ENCODE results near the gene RPS6KA2. TPM values are rescaled to one million over a fixed set of nuclear protein-coding genes. Genes with fewer than 3 reads are reported as not detected.

Gene RPS6KA2
- total RNA-seq, 3 donors from 2014 or later, result 23.7 to 124 (median 56.4) TPM

DNA sequence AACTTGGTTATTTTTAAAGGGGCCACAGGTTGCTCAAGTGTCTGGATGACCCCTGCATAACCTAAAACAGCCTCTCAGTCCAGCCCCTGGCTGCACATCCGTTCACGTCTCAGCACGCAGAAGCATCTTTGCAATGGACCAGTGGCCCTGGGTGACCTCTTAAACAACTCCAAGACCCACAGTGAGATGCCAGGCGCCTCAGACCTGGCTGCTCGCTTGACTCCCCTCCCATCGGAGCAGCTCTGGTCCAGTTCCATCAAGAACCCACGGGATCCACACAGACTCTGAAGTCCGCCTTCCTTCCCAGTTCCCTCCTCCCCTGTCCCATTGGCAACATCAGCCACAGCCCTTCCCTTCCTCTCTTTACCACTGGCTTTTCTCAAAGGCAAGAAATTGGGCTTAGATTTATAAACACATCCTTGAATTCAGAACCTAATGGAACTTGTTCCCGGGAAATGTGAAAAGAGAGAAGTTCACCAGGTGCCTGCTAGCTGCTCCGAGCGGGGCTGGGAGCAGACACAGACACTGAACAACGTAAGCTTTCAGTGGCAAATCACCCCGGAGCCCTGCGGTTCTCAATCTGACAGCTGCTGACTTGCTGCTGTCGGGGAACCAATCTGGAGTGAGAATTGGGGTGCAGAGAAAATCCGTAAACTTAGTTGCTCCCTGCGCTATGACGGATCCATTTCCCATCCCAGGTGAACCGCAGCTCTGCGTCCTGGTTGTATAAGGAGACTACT lies 204.7 kb downstream of the RPS6KA2 start:
- H3K4me1 ChIP-seq, result no peaks in the 10 kb centered on the region
- no peaks in the 10 kb centered on the region for H3K27me3 ChIP-seq
- intact Hi-C loops (cut with DNase I; ENCODE audit: low total_unique reads), result no loop called here
- no peak overlapping the region for H3K27ac ChIP-seq
- no peak overlapping the region for H3K4me3 ChIP-seq
- no peaks in the 10 kb centered on the region for H3K36me3 ChIP-seq
- no peaks in the 10 kb centered on the region for H3K9me3 ChIP-seq
- TF ChIP-seq, protein P1, sequence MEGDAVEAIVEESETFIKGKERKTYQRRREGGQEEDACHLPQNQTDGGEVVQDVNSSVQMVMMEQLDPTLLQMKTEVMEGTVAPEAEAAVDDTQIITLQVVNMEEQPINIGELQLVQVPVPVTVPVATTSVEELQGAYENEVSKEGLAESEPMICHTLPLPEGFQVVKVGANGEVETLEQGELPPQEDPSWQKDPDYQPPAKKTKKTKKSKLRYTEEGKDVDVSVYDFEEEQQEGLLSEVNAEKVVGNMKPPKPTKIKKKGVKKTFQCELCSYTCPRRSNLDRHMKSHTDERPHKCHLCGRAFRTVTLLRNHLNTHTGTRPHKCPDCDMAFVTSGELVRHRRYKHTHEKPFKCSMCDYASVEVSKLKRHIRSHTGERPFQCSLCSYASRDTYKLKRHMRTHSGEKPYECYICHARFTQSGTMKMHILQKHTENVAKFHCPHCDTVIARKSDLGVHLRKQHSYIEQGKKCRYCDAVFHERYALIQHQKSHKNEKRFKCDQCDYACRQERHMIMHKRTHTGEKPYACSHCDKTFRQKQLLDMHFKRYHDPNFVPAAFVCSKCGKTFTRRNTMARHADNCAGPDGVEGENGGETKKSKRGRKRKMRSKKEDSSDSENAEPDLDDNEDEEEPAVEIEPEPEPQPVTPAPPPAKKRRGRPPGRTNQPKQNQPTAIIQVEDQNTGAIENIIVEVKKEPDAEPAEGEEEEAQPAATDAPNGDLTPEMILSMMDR (IDR thresholded peaks at IDR 0.05), result no peak
- TF ChIP-seq POLR2AphosphoS5 (IDR thresholded peaks at IDR 0.05) (no peak), POLR2A (IDR thresholded peaks at IDR 0.05) (no peak)
- DNase-seq (ENCODE audit: low spot score in 2 of 2), result no peak

DNA sequence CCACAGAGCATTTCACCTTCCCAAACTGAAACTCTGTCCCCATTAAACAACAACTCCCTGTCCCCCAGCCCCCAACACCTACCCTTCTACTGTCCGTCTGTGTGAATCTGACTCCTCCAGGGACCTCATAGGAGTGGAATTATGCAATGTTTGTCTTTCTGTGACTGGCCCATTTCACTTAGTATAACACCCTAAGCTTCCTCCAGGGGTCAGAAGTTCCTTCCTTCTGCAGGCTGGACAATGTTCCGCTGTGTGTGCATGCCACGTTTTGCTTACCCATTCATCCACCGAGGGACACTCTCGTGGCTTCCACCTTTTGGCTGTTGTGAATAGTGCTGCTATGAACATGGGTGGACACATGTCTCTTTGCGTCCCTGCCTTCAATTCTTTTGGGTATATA lies 206.7 kb downstream of the RPS6KA2 start:
- no peak for DNase-seq (ENCODE audit: low spot score in 2 of 2)
- H3K36me3 ChIP-seq, result no peaks in the 10 kb centered on the region
- H3K9me3 ChIP-seq, result no peaks in the 10 kb centered on the region
- H3K27ac ChIP-seq, result no peak overlapping the region
- H3K4me1 ChIP-seq, result no peaks in the 10 kb centered on the region
- no peaks in the 10 kb centered on the region for H3K27me3 ChIP-seq
- H3K4me3 ChIP-seq, result no peak overlapping the region
- intact Hi-C loops (cut with DNase I; ENCODE audit: low total_unique reads), result no loop called here
- no peak for TF ChIP-seq POLR2A (IDR thresholded peaks at IDR 0.05)
- TF ChIP-seq, protein P1 (IDR thresholded peaks at IDR 0.05), result peak in 1 of 3 donors; percentile 24

DNA sequence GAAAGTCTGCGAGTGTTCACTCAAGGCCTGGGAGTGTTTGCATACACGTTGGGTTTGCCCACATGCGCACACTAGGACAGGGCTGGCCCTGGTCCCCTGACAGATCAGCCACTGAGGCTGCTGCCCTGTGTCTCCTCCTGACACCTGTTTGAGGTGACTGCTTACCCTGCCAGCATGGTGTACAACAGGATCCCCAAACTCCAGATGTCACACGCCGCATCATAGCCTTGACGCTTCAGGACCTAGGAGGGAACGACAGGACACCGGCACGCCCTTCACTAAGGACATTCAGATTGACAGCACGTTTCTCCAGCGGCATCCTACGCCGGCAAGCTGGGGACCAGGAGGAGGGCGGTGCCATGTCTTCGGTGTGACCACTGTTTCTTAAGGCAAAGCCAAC lies 207.3 kb downstream of the RPS6KA2 start:
- H3K36me3 ChIP-seq, result no peaks in the 10 kb centered on the region
- TF ChIP-seq POLR2AphosphoS5 (IDR thresholded peaks at IDR 0.05) (no peak), POLR2A (IDR thresholded peaks at IDR 0.05) (no peak)
- TF ChIP-seq, protein P1 (IDR thresholded peaks at IDR 0.05), result no peak
- H3K27me3 ChIP-seq, result no peaks in the 10 kb centered on the region
- intact Hi-C loops (cut with DNase I; ENCODE audit: low total_unique reads), result loop anchor here (10.0 kb wide), 1 partner anchor 745 kb away; no protein-coding TSS in a partner anchor
- H3K9me3 ChIP-seq, result no peaks in the 10 kb centered on the region
- H3K4me3 ChIP-seq, result no peak overlapping the region
- H3K27ac ChIP-seq, result no peak overlapping the region
- no peak for DNase-seq (ENCODE audit: low spot score in 2 of 2)
- H3K4me1 ChIP-seq, result no peaks in the 10 kb centered on the region

DNA sequence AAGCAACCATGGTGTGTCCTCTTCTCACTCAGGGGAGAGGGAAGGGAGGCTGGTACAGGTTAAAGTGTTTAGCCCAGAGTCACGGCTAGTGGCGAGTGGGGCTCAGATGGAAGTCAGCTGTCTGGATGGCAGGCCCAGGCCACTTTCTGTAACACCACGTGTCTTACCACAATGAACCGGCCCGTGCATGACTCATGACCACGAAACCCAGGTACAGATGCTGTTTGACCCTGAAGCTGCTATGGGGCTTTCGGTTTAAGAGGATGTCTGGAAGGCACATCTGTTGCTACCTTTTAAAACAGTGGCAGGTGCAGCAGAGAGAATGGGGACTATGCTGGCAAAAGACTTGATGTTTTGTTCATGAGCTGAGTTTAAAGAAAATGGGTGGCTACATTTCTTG lies 207.8 kb downstream of the RPS6KA2 start:
- no peak overlapping the region for H3K27ac ChIP-seq
- intact Hi-C loops (cut with DNase I; ENCODE audit: low total_unique reads), result loop anchor here (10.0 kb wide), 1 partner anchor 744 kb away; no protein-coding TSS in a partner anchor
- no peak for DNase-seq (ENCODE audit: low spot score in 2 of 2)
- no peaks in the 10 kb centered on the region for H3K4me1 ChIP-seq
- H3K9me3 ChIP-seq, result no peaks in the 10 kb centered on the region
- TF ChIP-seq POLR2A (IDR thresholded peaks at IDR 0.05) (no peak), POLR2AphosphoS5 (IDR thresholded peaks at IDR 0.05) (no peak)
- TF ChIP-seq, protein P1 (IDR thresholded peaks at IDR 0.05), result no peak
- no peaks in the 10 kb centered on the region for H3K36me3 ChIP-seq
- no peak overlapping the region for H3K4me3 ChIP-seq
- H3K27me3 ChIP-seq, result no peaks in the 10 kb centered on the region

DNA sequence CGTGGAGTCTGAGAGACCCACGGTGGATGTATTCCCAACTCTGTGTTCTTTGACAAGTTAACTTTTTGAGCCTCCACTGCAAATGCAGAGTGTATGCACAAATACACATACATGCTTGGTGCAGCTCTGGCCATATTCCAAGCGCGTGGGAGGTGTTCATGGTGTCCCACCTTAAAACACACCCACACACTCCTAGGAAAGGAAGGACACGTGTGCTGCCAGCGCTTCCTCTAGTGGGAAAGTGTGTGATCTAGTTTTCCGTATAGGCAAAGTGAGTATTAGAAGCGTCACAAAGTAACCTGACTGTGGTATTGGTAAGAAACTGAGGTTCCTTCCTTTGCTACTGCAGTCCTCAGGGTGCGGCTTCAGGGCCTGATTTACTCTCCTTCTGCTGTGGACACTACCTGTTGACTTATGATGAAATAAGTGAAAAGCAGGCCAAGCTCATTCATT lies 208.3 kb downstream of the RPS6KA2 start:
- Histone ChIP-seq H3K4me3 (no peak overlapping the region), H3K27me3 (no peaks in the 10 kb centered on the region), H3K36me3 (no peaks in the 10 kb centered on the region), H3K27ac (no peak overlapping the region), H3K4me1 (no peaks in the 10 kb centered on the region), H3K9me3 (no peaks in the 10 kb centered on the region)
- TF ChIP-seq POLR2A (IDR thresholded peaks at IDR 0.05) (no peak), POLR2AphosphoS5 (IDR thresholded peaks at IDR 0.05) (no peak)
- TF ChIP-seq, protein P1 (IDR thresholded peaks at IDR 0.05), result no peak
- intact Hi-C loops (cut with DNase I; ENCODE audit: low total_unique reads), result loop anchor here (10.0 kb wide), 1 partner anchor 744 kb away; no protein-coding TSS in a partner anchor
- no peak for DNase-seq (ENCODE audit: low spot score in 2 of 2)

Measured in breast epithelium (tissue), 4 donors.